Mammary epithelial cell (primary cell): Measurements from ENCODE around the gene RIMS3.

Experiments
- EZH2 ChIP-seq: IDR thresholded peaks from 2 replicates; pipeline ENCODE4 v1.6.1; 2012; ENCODE audit warnings: low read length, inconsistent platforms, borderline replicate concordance
- TF ChIP-seq, protein P1 (sequence below), 2 donors: IDR thresholded peaks in 1 of 2; conservative IDR thresholded peaks in 1 of 2; 2 replicates each; pipeline ENCODE4 v1.5.1; 2011 to 2012; ENCODE audit warnings: inconsistent platforms in 2 of 2, low read length in 2 of 2, mild to moderate bottlenecking in 2 of 2, control low read depth in 1 of 2, low read depth in 1 of 2; ENCODE audit not compliant: insufficient read depth in 1 of 2; ENCODE audit errors: extremely low read depth in 1 of 2

DNA sequence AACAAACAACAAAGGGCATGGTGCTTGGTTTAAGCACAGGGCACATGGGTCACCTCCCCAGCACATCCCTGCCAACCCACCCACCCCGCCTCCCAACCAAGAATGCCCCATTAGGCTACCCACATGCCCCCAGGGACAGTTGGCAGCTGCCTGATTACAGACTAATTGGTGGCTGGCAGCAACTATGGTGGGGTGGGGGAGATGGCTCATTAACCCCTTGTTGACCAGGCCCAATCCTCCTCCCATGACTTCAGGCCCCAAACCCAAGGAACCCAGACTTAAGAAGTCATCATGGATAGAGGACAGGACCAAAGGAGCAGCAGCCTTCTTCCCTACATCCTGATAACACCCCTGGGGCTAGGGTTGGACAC, 1.3 kb downstream of the RIMS3 start:
- TF ChIP-seq, protein P1, sequence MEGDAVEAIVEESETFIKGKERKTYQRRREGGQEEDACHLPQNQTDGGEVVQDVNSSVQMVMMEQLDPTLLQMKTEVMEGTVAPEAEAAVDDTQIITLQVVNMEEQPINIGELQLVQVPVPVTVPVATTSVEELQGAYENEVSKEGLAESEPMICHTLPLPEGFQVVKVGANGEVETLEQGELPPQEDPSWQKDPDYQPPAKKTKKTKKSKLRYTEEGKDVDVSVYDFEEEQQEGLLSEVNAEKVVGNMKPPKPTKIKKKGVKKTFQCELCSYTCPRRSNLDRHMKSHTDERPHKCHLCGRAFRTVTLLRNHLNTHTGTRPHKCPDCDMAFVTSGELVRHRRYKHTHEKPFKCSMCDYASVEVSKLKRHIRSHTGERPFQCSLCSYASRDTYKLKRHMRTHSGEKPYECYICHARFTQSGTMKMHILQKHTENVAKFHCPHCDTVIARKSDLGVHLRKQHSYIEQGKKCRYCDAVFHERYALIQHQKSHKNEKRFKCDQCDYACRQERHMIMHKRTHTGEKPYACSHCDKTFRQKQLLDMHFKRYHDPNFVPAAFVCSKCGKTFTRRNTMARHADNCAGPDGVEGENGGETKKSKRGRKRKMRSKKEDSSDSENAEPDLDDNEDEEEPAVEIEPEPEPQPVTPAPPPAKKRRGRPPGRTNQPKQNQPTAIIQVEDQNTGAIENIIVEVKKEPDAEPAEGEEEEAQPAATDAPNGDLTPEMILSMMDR (conservative IDR thresholded peaks at IDR 0.05 in 1 of 2, IDR thresholded peaks at IDR 0.05 in 1 of 2; ENCODE audit: extremely low read depth in 1 of 2, insufficient read depth in 1 of 2, low read depth in 1 of 2, low read length in 2 of 2), result no peak
- TF ChIP-seq EZH2, result no peak
